Activated CD4-positive, alpha-beta T cell treated with anti-CD3 and anti-CD28 coated beads, Interleukin-2, amount 50 U/mL, for 24 hours (primary cell): Measurements from ENCODE around the gene SH3TC1.

Experiments used
- DNase-seq, 2 donors: peaks; one replicate each; pipeline ENCODE4 v3.0.0-alpha.2; 2020; ENCODE audit warnings: low read depth in 1 of 2, low spot score in 1 of 2

SH3TC1 gene

GRCh38 chr4:8285976-8286718 lies 87.1 kb downstream of the SH3TC1 start:
- no peak for DNase-seq

- no peak for DNase-seq
These were observed 87.7 kb downstream of the SH3TC1 start for GRCh38 chr4:8286719-8287342.

DNA sequence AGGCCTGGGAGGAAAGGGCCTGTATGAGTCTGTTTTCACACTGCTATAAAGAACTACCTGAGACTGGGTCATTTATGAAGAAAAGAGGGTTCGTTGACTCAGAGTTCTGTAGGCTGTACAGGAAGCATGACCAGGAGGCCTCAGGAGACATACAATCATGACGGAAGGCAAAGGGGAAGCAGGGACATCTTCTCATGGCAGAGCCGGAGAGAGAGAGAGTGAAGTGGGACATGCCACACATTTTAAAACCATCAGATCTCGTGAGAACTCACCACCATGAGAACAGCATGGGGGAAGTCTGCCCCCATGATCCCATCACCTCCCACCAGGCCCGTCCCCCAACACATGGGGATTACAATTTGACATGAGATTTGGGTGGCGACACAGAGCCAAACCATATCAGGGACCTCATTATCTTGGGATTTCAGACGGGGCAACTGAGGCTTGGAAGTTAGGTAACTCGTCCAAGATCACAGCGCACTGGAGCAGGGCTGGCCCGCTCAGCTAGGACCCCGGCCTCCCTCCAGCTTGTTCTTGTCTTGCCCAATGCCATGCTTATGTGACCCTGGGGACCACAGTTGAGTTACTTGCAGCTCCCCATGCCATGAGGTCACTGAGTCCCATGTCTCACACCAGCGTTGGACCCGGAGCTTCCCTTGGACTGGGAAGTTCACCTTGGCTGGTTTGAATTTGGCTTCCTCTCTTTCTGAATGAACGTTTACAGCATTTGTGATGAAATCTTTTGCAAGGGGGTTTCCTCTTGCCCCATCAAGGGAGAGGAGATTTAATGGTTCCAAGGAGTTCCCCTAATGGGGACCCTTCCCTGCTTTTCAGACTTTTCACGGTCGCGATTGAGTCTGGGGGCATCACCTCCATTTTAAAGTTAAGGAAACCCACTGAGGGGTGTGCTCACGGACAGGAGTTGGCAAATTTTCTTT lies 88.5 kb downstream of the SH3TC1 start:
- no peak for DNase-seq

DNA sequence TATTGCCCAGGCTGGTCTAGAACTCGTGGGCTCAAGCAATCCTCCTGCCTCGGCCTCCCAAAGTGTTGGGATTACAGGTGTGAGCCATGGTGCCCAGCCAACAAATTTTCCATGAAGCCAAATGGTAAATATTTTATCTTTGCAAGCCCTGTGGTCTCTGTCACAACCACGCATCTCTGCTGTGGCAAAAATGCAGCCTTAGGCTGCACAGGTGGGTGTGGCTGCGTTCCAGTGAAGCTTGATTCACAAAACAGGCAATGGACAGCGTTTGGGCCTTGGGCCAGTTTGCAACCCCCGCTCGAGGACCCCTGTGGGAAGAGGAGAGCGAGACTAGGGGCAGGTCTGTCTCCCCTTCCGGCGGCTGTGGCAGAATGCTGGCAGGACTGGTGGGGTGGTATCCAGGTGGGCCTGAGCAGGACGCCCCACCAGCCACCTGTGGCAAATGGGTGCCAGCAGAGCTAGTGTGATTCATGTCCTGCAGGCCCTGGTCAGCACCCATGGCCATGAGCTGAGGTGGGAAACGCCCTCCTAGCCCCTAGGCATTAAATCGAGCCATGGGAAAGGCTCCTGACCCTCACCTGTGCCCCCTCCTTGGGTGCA lies 90.2 kb downstream of the SH3TC1 start:
- DNase-seq: no peak

DNA sequence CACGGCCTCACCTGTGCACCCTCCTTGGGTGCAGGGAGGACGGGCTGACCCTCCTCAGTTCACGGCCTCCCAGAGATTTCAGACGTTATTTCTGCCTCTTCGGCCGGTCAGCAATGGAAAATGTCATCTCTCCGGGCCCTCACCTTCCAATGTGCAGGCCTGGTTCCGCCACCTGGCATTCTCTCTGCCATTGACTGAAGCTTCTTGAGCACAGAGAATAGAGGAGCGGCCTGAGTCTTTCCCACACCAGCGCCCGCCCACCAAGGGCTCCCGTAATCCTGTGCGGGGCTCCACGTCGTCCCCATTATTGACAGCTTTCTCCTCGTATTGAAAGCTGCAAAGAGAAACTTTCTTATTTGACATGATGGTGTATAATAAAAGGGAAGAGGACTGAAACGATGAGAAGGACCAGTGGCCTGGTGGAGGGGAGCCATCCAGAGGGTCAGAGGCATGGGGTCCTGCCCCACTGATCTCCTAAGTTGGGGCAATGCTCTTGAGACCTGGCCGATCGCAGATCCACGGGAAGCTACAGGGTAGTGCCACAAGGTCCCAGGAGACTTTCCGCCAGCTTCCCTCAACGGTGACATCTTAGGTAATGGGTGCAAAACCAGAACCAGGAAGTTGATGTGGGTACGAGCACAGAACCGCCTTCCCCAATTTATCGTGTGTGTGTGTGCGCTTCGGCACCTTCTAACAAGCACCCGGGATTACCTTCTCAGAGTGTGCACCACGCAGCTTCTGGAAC lies 91.0 kb downstream of the SH3TC1 start:
- no peak for DNase-seq

GRCh38 chr4:8290701-8290970 lies 91.5 kb downstream of the SH3TC1 start:
- no peak for DNase-seq
